ENCODE measurements around the gene TNFRSF21.

DNA sequence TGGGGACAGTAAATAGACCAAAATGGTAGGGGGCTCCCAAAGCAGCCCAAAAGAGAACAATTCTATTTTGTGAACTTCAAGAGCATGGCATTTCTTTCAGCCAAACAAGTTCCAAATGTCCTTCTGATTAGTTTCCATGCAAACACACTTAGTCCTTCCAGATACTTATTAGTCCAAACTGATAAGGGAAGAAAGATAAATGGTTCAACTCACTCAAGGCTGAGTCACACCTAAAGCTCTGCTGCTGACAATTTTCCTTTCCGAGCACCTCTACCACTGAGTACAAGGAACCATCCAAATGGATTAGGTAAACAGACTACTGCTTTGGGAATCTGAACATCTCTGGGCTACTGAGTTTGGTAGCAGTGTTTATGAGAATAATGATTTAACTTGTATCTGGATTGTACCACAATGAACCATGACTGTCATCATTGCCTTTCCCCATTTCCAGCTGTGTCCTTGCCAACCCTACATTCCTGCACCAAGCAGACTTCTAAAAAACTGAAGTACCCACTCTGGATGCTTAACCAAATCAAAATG lies 71.2 kb downstream of the TNFRSF21 start:
- TF ChIP-seq, protein P1, sequence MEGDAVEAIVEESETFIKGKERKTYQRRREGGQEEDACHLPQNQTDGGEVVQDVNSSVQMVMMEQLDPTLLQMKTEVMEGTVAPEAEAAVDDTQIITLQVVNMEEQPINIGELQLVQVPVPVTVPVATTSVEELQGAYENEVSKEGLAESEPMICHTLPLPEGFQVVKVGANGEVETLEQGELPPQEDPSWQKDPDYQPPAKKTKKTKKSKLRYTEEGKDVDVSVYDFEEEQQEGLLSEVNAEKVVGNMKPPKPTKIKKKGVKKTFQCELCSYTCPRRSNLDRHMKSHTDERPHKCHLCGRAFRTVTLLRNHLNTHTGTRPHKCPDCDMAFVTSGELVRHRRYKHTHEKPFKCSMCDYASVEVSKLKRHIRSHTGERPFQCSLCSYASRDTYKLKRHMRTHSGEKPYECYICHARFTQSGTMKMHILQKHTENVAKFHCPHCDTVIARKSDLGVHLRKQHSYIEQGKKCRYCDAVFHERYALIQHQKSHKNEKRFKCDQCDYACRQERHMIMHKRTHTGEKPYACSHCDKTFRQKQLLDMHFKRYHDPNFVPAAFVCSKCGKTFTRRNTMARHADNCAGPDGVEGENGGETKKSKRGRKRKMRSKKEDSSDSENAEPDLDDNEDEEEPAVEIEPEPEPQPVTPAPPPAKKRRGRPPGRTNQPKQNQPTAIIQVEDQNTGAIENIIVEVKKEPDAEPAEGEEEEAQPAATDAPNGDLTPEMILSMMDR (IDR thresholded peaks at IDR 0.05): no peak
- no peak for TF ChIP-seq POLR2AphosphoS5 (IDR thresholded peaks at IDR 0.05)
- TF ChIP-seq EP300 (IDR thresholded peaks at IDR 0.05): no peak
- TF ChIP-seq POLR2A (IDR thresholded peaks at IDR 0.05): no peak
